ENCODE data around the gene ADD2.
"Not testable (repeated sequence)": the region's sequence is repeated elsewhere in the genome, so short reads cannot be mapped to it uniquely, and the experiment has no call there.

The ADD2 gene

GRCh38 chr2:70633508-70633907 lies 134.5 kb downstream of the ADD2 start:
- DNase-seq (ENCODE audit: low read depth) = no peak
- no peak for TF ChIP-seq CTCF (IDR thresholded peaks at IDR 0.05; ENCODE audit: low read depth, low read length, missing control alignments)
- H3K4me3 ChIP-seq (ENCODE audit: low read depth, low read length) = no peak overlapping the region

GRCh38 chr2:70632966-70633365 lies 135.0 kb downstream of the ADD2 start:
- TF ChIP-seq CTCF (IDR thresholded peaks at IDR 0.05; ENCODE audit: low read depth, low read length, missing control alignments) = no peak
- H3K4me3 ChIP-seq (ENCODE audit: low read depth, low read length) = no peak overlapping the region
- DNase-seq (ENCODE audit: low read depth) = no peak

GRCh38 chr2:70632388-70632787 lies 135.6 kb downstream of the ADD2 start:
- H3K4me3 ChIP-seq (ENCODE audit: low read depth, low read length) = no peak overlapping the region
- no peak for TF ChIP-seq CTCF (IDR thresholded peaks at IDR 0.05; ENCODE audit: low read depth, low read length, missing control alignments)
- DNase-seq (ENCODE audit: low read depth) = no peak

GRCh38 chr2:70630761-70631160 lies 137.2 kb downstream of the ADD2 start:
- DNase-seq (ENCODE audit: low read depth) = no peak
- H3K4me3 ChIP-seq (ENCODE audit: low read depth, low read length) = no peak overlapping the region
- TF ChIP-seq CTCF (IDR thresholded peaks at IDR 0.05; ENCODE audit: low read depth, low read length, missing control alignments) = no peak

GRCh38 chr2:70627211-70627898 lies 140.6 kb downstream of the ADD2 start:
- DNase-seq (ENCODE audit: low read depth) = no peak
- no peak for TF ChIP-seq CTCF (IDR thresholded peaks at IDR 0.05; ENCODE audit: low read depth, low read length, missing control alignments)
- no peak overlapping the region for H3K4me3 ChIP-seq (ENCODE audit: low read depth, low read length)

GRCh38 chr2:70626254-70626990 lies 141.6 kb downstream of the ADD2 start:
- H3K4me3 ChIP-seq (ENCODE audit: low read depth, low read length) = no peak overlapping the region
- DNase-seq (ENCODE audit: low read depth) = no peak
- TF ChIP-seq CTCF (IDR thresholded peaks at IDR 0.05; ENCODE audit: low read depth, low read length, missing control alignments) = no peak

GRCh38 chr2:70621536-70621935 lies 146.5 kb downstream of the ADD2 start:
- DNase-seq (ENCODE audit: low read depth); H3K4me3 ChIP-seq (ENCODE audit: low read depth, low read length): not testable (repeated sequence)
